Measurements from ENCODE around the gene ZBTB7B. TPM values are rescaled to one million over a fixed set of nuclear protein-coding genes. Genes with fewer than 3 reads are reported as not detected.
A peak's percentile ranks its signal among the peaks of the same experiment; 100 is the strongest.

The ZBTB7B gene
- total RNA-seq, 2 experiments from 2014 or later: 58.1 to 74.8 TPM

- CTCF ChIA-PET: interaction anchor here (0.6 to 25.7 kb wide), 33 partner anchors 8 to 502 kb away, joined by 3 to 328 read pairs (median 4); partner anchors contain the start of genes ADAM15, DCST1, DCST2 and DPM3
- peaks cover 2% of the 10 kb centered on the region for H3K36me3 Mint-ChIP-seq
- H3K4me1 Mint-ChIP-seq: peaks cover 26% of the 10 kb centered on the region
- peaks cover 4% of the 10 kb centered on the region for H3K27me3 Mint-ChIP-seq
- peak; percentile 96 for DNase-seq
- no peak overlapping the region for H3K4me3 Mint-ChIP-seq
- peak overlapping the region; percentile 32 for H3K27ac Mint-ChIP-seq
- no peaks in the 10 kb centered on the region for H3K9me3 Mint-ChIP-seq (ENCODE audit: low read depth)
- ATAC-seq: peak; percentile 68
Measured at GRCh38 chr1:155061381-155062150, 59.0 kb downstream of the ZBTB7B start.

- H3K36me3 Mint-ChIP-seq: peaks cover 2% of the 10 kb centered on the region
- H3K27me3 Mint-ChIP-seq: peaks cover 4% of the 10 kb centered on the region
- no peaks in the 10 kb centered on the region for H3K9me3 Mint-ChIP-seq (ENCODE audit: low read depth)
- ATAC-seq (no peak), DNase-seq (peak; percentile 50)
- H3K27ac Mint-ChIP-seq: no peak overlapping the region
- CTCF ChIA-PET: interaction anchor here (0.6 to 25.7 kb wide), 35 partner anchors 7 to 503 kb away, joined by 3 to 328 read pairs (median 4); partner anchors contain the start of genes ADAM15, DCST1, DCST2 and DPM3
- H3K4me3 Mint-ChIP-seq: no peak overlapping the region
- peaks cover 26% of the 10 kb centered on the region for H3K4me1 Mint-ChIP-seq
Measured at GRCh38 chr1:155062151-155062686, 59.6 kb downstream of the ZBTB7B start.

GRCh38 chr1:155062702-155063411, 60.3 kb downstream of the ZBTB7B start:
- DNase-seq (peak; percentile 89), ATAC-seq (peak; percentile 38)
- Mint-ChIP-seq H3K9me3 (ENCODE audit: low read depth) (no peaks in the 10 kb centered on the region), H3K4me1 (peaks cover 26% of the 10 kb centered on the region), H3K27me3 (peaks cover 4% of the 10 kb centered on the region), H3K36me3 (peaks cover 2% of the 10 kb centered on the region), H3K4me3 (peak overlapping the region; percentile 83), H3K27ac (no peak overlapping the region)
- CTCF ChIA-PET: interaction anchor here (0.9 to 25.7 kb wide), 12 partner anchors 12 to 122 kb away, joined by 3 to 328 read pairs (median 14); partner anchors contain the start of genes ADAM15, EFNA3, KRTCAP2 and PBXIP1

GRCh38 chr1:155063550-155064110, 61.0 kb downstream of the ZBTB7B start, which contains the start of gene EFNA4:
Gene EFNA4 (plus strand): TSS chr1:155063740. CDS start chr1:155063824, 84 bp downstream.
- peaks cover 26% of the 10 kb centered on the region for H3K4me1 Mint-ChIP-seq
- H3K4me3 Mint-ChIP-seq: peak within 1 kb of the TSS; percentile 83
- CTCF ChIA-PET: interaction anchor here (0.9 to 25.7 kb wide), 12 partner anchors 11 to 123 kb away, joined by 3 to 328 read pairs (median 14); partner anchors contain the start of genes ADAM15, EFNA3, KRTCAP2 and PBXIP1
- no peaks in the 10 kb centered on the region for H3K9me3 Mint-ChIP-seq (ENCODE audit: low read depth)
- DNase-seq: peak; percentile 90
- peak; percentile 88 for ATAC-seq
- H3K27ac Mint-ChIP-seq: peak within 1 kb of the TSS; percentile 8
- H3K36me3 Mint-ChIP-seq: peaks cover 2% of the 10 kb centered on the region
- H3K27me3 Mint-ChIP-seq: peaks cover 4% of the 10 kb centered on the region

- DNase-seq: no peak
Measured at GRCh38 chr1:155064111-155064831, 61.7 kb downstream of the ZBTB7B start.

GRCh38 chr1:155064832-155065429, 62.3 kb downstream of the ZBTB7B start:
- H3K4me1 Mint-ChIP-seq: peaks cover 26% of the 10 kb centered on the region
- H3K36me3 Mint-ChIP-seq: peaks cover 2% of the 10 kb centered on the region
- no peak overlapping the region for H3K27ac Mint-ChIP-seq
- peaks cover 4% of the 10 kb centered on the region for H3K27me3 Mint-ChIP-seq
- ATAC-seq: no peak
- DNase-seq: no peak
- CTCF ChIA-PET: interaction anchor here (0.9 to 25.7 kb wide), 10 partner anchors 9 to 186 kb away, joined by 3 to 328 read pairs (median 35); partner anchors contain the start of genes ADAM15 and EFNA3
- H3K4me3 Mint-ChIP-seq: peak overlapping the region; percentile 76
- H3K9me3 Mint-ChIP-seq (ENCODE audit: low read depth): no peaks in the 10 kb centered on the region

More at GRCh38 chr1:155064111-155064831, 61.7 kb downstream of the ZBTB7B start:
- H3K4me1 Mint-ChIP-seq: peaks cover 26% of the 10 kb centered on the region
- CTCF ChIA-PET: interaction anchor here (0.9 to 25.7 kb wide), 11 partner anchors 10 to 186 kb away, joined by 3 to 328 read pairs (median 16); partner anchors contain the start of genes ADAM15, EFNA3, KRTCAP2 and PBXIP1
- ATAC-seq: peak; percentile 11
- H3K27me3 Mint-ChIP-seq: peaks cover 4% of the 10 kb centered on the region
- no peak overlapping the region for H3K27ac Mint-ChIP-seq
- H3K36me3 Mint-ChIP-seq: peaks cover 2% of the 10 kb centered on the region
- H3K4me3 Mint-ChIP-seq: peak overlapping the region; percentile 76
- H3K9me3 Mint-ChIP-seq (ENCODE audit: low read depth): no peaks in the 10 kb centered on the region

GRCh38 chr1:155066777-155067176, 64.2 kb downstream of the ZBTB7B start:
- ATAC-seq (no peak), DNase-seq (no peak)
- Mint-ChIP-seq H3K4me3 (no peak overlapping the region), H3K27me3 (peaks cover 9% of the 10 kb centered on the region), H3K4me1 (peaks cover 27% of the 10 kb centered on the region), H3K9me3 (ENCODE audit: low read depth) (no peaks in the 10 kb centered on the region), H3K27ac (no peak overlapping the region), H3K36me3 (no peaks in the 10 kb centered on the region)
- CTCF ChIA-PET: interaction anchor here (0.6 to 22.2 kb wide), 8 partner anchors 8 to 72 kb away, joined by 3 to 323 read pairs (median 38); partner anchors contain the start of genes ADAM15 and EFNA3

Small RNA genes within 50 kb of the gene (microRNA-seq; reads per million reads assigned to microRNA genes)
- not detected for gene MIR4258

Other genes starting within 250 kb of the ZBTB7B start
- under 1 TPM in 1 of 2 experiments, not detected in 1; 0.02 TPM for gene KCNN3, start 132.5 kb upstream of the ZBTB7B start, total RNA-seq
- 10 to 100 TPM; 43.6 to 46.8 TPM for gene PMVK, start 66.1 kb upstream of the ZBTB7B start, total RNA-seq
- gene PBXIP1, start 46.7 kb upstream of the ZBTB7B start, total RNA-seq: 10 to 100 TPM; 52.6 to 61.5 TPM
- gene PYGO2, start 41.0 kb upstream of the ZBTB7B start, total RNA-seq: 10 to 100 TPM; 44.0 to 47.9 TPM
- 10 to 100 TPM; 48.0 to 57.4 TPM for gene SHC1, start 32.1 kb upstream of the ZBTB7B start, total RNA-seq
- gene CKS1B, start 28.1 kb upstream of the ZBTB7B start, total RNA-seq: 100 to 1,000 TPM; 149 to 155 TPM
- gene FLAD1, start 19.5 kb upstream of the ZBTB7B start, total RNA-seq: 10 to 100 TPM; 48.2 to 63.7 TPM
- 1 to 10 TPM in 1 of 2 experiments, under 1 TPM in 1; 0.91 to 1.2 TPM for gene LENEP, start 9.2 kb upstream of the ZBTB7B start, total RNA-seq
- under 1 TPM; 0.09 to 0.29 TPM for gene DCST2, start 31.0 kb downstream of the ZBTB7B start, total RNA-seq
- not detected for gene DCST1, start 31.0 kb downstream of the ZBTB7B start, total RNA-seq
- 10 to 100 TPM; 41.7 to 47.5 TPM for gene ADAM15, start 48.5 kb downstream of the ZBTB7B start, total RNA-seq
- 1 to 10 TPM; 3.8 to 5.3 TPM for gene EFNA4, start 60.9 kb downstream of the ZBTB7B start, total RNA-seq
- 1 to 10 TPM; 1.9 to 2.8 TPM for gene EFNA3, start 76.0 kb downstream of the ZBTB7B start, total RNA-seq
- not detected for gene EFNA1, start 125.1 kb downstream of the ZBTB7B start, total RNA-seq
- gene SLC50A1, start 133.1 kb downstream of the ZBTB7B start, total RNA-seq: 10 to 100 TPM; 39.8 to 41.2 TPM
- gene DPM3, start 137.7 kb downstream of the ZBTB7B start, total RNA-seq: 10 to 100 TPM; 54.2 to 57.0 TPM
- gene KRTCAP2, start 170.5 kb downstream of the ZBTB7B start, total RNA-seq: 100 to 1,000 TPM; 166 to 177 TPM
- 10 to 100 TPM; 11.2 to 16.1 TPM for gene TRIM46, start 171.0 kb downstream of the ZBTB7B start, total RNA-seq
- gene THBS3, start 205.1 kb downstream of the ZBTB7B start, total RNA-seq: 10 to 100 TPM; 14.3 to 23.5 TPM
- gene MTX1, start 205.9 kb downstream of the ZBTB7B start, total RNA-seq: 10 to 100 TPM; 39.0 to 48.6 TPM

Measured in activated CD8-positive, alpha-beta memory T cell treated with anti-CD3 and anti-CD28 coated beads, Interleukin-2, amount 10 ng/mL, durations not matched to agents 7 days and 5 days (primary cell).